ENCODE data around the gene MDGA2.

GRCh38 chr14:46973295-46973694, 702.1 kb downstream of the MDGA2 start:
- TF ChIP-seq ZNF274 (CRISPR knock-in tag; IDR thresholded peaks at IDR 0.05), result no peak
- no peak for TF ChIP-seq ZFP41 (CRISPR knock-in tag; IDR thresholded peaks at IDR 0.05; ENCODE audit: borderline replicate concordance)
- no peak for TF ChIP-seq KLF16 (CRISPR knock-in tag; IDR thresholded peaks at IDR 0.05)
- no peak for TF ChIP-seq PHF20 (CRISPR knock-in tag; IDR thresholded peaks at IDR 0.05)
- no peak for TF ChIP-seq ZBTB8A (CRISPR knock-in tag; IDR thresholded peaks at IDR 0.05; ENCODE audit: borderline replicate concordance, low read depth)
- no peak for TF ChIP-seq ZNF501 (CRISPR knock-in tag; IDR thresholded peaks at IDR 0.05)

Measured in HepG2 (cell line).